Stimulated activated memory B cell treated with anti-CD40 and anti-IgM and Interleukin-4, amounts not matched to agents 10 μg/mL and 1 μg/mL and 100 μg/mL, for 72 hours (primary cell): Measurements from ENCODE around the gene ADGRV1.
"Not testable (repeated sequence)": the region's sequence is repeated elsewhere in the genome, so short reads cannot be mapped to it uniquely, and the experiment has no call there.

ENCODE experiments used
- ATAC-seq: fragments of 150-1000 bp; cut with Tn5 transposase; 2 replicates; pipeline ENCODE4 v1.10.0; 2021
- H3K27ac Mint-ChIP-seq: one replicate; pipeline ENCODE4 v1.8.0; 2022; ENCODE audit warnings: mild to moderate bottlenecking, mixed read lengths
- H3K27me3 Mint-ChIP-seq: one replicate; pipeline ENCODE4 v1.8.0; 2022; ENCODE audit warnings: mixed read lengths
- H3K36me3 Mint-ChIP-seq: one replicate; pipeline ENCODE4 v1.8.0; 2022; ENCODE audit warnings: mixed read lengths
- H3K4me1 Mint-ChIP-seq: one replicate; pipeline ENCODE4 v1.8.0; 2022; ENCODE audit warnings: mixed read lengths
- H3K4me3 Mint-ChIP-seq: one replicate; pipeline ENCODE4 v1.8.0; 2022; ENCODE audit warnings: mild to moderate bottlenecking, moderate library complexity, mixed read lengths
- H3K9me3 Mint-ChIP-seq: one replicate; pipeline ENCODE4 v1.8.0; 2022; ENCODE audit warnings: mixed read lengths

The ADGRV1 gene

GRCh38 chr5:90759119-90759518 is 200.5 kb downstream of the ADGRV1 start:
- no peak overlapping the region for H3K4me3 Mint-ChIP-seq
- H3K4me1 Mint-ChIP-seq, result no peaks in the 10 kb centered on the region
- no peaks in the 10 kb centered on the region for H3K36me3 Mint-ChIP-seq
- H3K27ac Mint-ChIP-seq, result no peak overlapping the region
- peaks cover 12% of the 10 kb centered on the region for H3K27me3 Mint-ChIP-seq
- ATAC-seq, result no peak
- H3K9me3 Mint-ChIP-seq, result no peaks in the 10 kb centered on the region

DNA sequence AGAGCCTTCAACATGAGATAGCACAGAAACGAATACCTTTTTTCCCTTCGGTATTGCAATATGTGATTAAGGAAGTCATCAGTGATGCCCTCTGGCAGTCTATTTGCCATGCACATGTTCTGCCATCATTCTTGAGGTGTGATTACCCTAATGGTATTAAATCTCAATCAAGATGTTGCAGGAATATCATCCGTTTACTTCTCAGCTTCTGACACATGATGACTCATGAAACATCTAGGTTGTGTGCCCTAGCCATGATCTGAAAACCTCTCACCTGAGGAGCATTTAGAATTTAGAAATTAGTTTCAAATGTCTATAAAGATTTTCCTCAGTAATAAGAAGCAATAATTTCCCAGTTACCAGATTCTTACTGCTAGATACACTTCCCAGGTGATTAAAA is 209.1 kb downstream of the ADGRV1 start:
- no peaks in the 10 kb centered on the region for H3K4me1 Mint-ChIP-seq
- peaks cover 3% of the 10 kb centered on the region for H3K9me3 Mint-ChIP-seq
- no peak overlapping the region for H3K4me3 Mint-ChIP-seq
- H3K27ac Mint-ChIP-seq, result no peak overlapping the region
- H3K36me3 Mint-ChIP-seq, result no peaks in the 10 kb centered on the region
- H3K27me3 Mint-ChIP-seq, result peaks cover 33% of the 10 kb centered on the region
- no peak for ATAC-seq

DNA sequence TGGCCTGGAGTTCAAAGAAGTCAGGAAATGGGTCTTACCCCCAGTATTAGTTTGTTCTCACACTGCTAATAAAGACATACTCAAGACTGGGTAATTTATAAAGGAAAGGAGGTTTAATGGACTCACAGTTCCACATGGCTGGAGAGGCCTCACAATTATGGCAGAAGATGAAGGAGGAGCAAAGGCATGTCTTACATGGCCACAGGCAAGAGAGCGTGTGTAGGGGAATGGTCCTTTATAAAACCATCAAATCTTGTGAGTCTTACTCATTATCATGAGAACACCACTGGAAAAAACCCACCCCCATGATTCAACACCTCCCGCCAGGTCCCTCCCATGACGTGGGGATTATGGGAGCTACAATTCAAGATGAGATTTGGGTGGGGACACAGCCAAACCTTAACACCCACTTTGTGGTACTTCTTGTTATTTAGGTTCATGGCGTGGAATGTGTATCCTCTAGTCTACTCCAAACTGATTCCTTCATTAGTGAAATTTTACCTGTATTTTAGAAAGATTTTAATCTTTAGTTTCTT is 211.5 kb downstream of the ADGRV1 start:
- not testable (repeated sequence) for H3K4me1 Mint-ChIP-seq, H3K4me3 Mint-ChIP-seq, ATAC-seq, H3K9me3 Mint-ChIP-seq, H3K36me3 Mint-ChIP-seq, H3K27ac Mint-ChIP-seq
- H3K27me3 Mint-ChIP-seq, result peaks cover 20% of the 10 kb centered on the region

DNA sequence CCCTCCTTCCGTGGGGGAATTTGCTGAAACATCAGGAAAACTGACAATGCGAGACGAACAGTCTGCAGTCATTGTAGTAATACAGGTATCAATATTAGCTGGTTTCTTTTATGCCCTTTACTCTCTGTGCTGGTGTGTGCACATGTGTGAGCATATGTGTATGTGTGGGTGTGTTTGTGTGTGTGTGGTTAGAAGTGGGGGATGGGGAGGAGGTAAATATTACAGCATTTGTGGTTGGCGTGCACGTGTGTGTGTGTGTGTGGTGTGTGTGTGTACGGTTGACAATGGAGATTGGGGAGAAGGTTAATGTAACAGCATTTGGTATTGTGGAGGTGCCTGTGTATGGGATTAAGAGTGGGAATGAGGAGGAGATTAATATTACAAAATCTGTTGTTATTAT is 219.4 kb downstream of the ADGRV1 start:
- H3K27me3 Mint-ChIP-seq, result no peaks in the 10 kb centered on the region
- H3K27ac Mint-ChIP-seq, result no peak overlapping the region
- H3K36me3 Mint-ChIP-seq, result no peaks in the 10 kb centered on the region

DNA sequence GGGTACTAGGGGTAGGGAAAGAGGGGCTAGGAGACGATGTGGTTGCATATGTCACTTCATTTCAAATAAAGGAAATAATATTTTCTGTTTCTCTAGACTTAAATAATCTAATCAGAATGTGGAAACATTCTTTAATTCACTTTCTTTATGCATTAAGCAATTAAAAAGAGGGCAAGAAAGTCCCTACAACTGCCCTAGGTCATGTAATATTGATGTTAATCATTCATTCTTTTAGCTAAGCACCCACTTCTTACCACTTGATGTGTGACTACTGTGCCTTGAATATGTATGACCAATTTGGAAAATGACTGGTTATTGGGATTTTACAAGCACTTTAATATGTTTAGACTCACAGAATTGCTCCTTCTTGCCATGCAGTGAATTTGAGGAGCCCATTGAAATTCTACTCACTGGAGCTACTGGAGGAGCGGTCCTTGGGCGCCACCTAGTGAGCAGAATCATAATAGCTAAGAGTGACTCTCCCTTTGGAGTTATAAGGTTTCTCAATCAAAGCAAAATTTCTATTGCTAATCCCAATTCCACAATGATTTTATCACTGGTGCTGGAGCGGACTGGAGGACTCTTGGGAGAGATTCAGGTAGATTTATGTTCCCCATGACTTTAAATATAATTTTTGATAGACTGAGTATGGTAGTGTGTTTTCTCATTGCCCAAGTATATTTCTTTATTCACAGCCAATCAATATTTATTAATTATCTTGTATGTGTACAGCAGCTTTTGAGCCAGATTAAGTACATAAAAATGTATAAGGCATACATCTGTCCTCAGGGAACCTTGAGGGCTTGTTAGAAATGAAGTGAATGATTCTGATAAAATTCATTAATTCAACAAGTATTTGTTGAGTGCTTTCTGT is 225.1 kb downstream of the ADGRV1 start:
- H3K4me3 Mint-ChIP-seq, result no peak overlapping the region

More for the DNA sequence above, 219.4 kb downstream of the ADGRV1 start:
- H3K4me1 Mint-ChIP-seq, result no peaks in the 10 kb centered on the region
- no peaks in the 10 kb centered on the region for H3K9me3 Mint-ChIP-seq
- no peak for ATAC-seq
- no peak overlapping the region for H3K4me3 Mint-ChIP-seq

DNA sequence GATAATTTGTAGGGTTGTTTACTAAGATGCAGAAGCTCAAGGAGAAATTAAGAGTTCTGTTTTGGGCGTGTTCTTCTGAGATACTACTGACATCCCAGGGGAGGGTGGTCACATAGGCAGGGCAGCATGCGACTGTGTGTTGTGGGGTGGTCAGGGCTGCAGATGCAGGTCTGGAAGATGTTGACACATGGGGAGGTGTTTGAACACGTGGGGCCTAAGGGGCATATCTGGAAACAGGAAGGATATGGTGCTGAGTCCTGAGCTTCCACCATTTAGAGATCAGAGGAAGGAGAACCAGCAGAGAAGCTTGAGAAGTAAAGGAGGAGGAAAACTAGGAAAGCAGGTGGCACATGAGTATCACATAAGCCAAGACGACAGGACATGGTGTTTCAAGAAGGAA is 228.2 kb downstream of the ADGRV1 start:
- ATAC-seq, result no peak
- no peaks in the 10 kb centered on the region for H3K9me3 Mint-ChIP-seq
- no peak overlapping the region for H3K4me3 Mint-ChIP-seq
- no peaks in the 10 kb centered on the region for H3K4me1 Mint-ChIP-seq
- no peak overlapping the region for H3K27ac Mint-ChIP-seq
- no peaks in the 10 kb centered on the region for H3K36me3 Mint-ChIP-seq
- H3K27me3 Mint-ChIP-seq, result peaks cover 13% of the 10 kb centered on the region

More for the DNA sequence above, 225.1 kb downstream of the ADGRV1 start:
- Mint-ChIP-seq H3K27me3 (peaks cover 13% of the 10 kb centered on the region), H3K27ac (no peak overlapping the region), H3K36me3 (no peaks in the 10 kb centered on the region), H3K9me3 (no peaks in the 10 kb centered on the region), H3K4me1 (no peaks in the 10 kb centered on the region)
- peak; percentile 71 for ATAC-seq

DNA sequence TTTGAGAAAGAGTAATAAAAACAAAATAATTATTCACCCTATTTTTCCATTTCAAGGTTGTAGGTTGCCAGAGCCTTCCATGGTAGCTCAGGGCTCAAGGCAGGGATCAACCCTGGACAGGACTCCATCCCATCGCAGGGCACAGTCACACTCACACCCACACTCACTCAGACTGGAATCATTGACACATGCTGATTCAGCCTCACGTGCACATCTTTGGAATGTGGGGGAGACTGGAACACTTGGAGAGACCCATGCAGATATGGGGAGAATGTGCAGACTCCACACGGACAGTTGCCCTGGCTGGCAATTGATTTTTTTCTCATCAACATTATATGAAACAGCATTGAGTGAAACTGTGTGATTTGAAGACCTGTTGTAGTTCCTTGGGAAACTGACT is 234.1 kb downstream of the ADGRV1 start:
- peaks cover 11% of the 10 kb centered on the region for H3K9me3 Mint-ChIP-seq
- no peaks in the 10 kb centered on the region for H3K4me1 Mint-ChIP-seq
- no peaks in the 10 kb centered on the region for H3K27me3 Mint-ChIP-seq
- H3K27ac Mint-ChIP-seq, result no peak overlapping the region
- no peak for ATAC-seq
- H3K36me3 Mint-ChIP-seq, result no peaks in the 10 kb centered on the region
- no peak overlapping the region for H3K4me3 Mint-ChIP-seq

- no peak for ATAC-seq
- Mint-ChIP-seq H3K27ac (no peak overlapping the region), H3K27me3 (no peaks in the 10 kb centered on the region), H3K9me3 (peaks cover 14% of the 10 kb centered on the region), H3K4me1 (no peaks in the 10 kb centered on the region), H3K36me3 (no peaks in the 10 kb centered on the region), H3K4me3 (no peak overlapping the region)
Observed at GRCh38 chr5:90793183-90793582, 234.6 kb downstream of the ADGRV1 start.

DNA sequence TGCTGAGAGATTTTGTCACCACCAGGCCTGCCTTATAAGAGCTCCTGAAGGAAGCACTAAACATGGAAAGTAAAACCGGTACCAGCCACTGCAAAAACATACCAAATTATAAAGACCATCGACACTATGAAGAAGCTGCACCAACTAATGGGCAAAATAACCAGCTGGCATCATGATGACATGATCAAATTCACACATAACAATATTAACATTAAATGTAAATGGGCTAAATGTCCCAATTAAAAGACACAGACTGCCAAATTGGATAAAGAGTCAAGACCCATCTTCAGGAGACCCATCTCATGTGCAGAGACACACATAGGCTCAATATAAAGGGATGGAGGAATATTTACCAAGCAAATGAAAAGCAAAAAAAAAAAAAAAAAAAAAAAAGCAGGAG is 238.3 kb downstream of the ADGRV1 start:
- H3K27me3 Mint-ChIP-seq, ATAC-seq, H3K27ac Mint-ChIP-seq, H3K36me3 Mint-ChIP-seq, H3K4me1 Mint-ChIP-seq, H3K4me3 Mint-ChIP-seq: not testable (repeated sequence)
- peaks cover 26% of the 10 kb centered on the region for H3K9me3 Mint-ChIP-seq

GRCh38 chr5:90800082-90800481 is 241.5 kb downstream of the ADGRV1 start:
- not testable (repeated sequence) for H3K36me3 Mint-ChIP-seq, H3K27me3 Mint-ChIP-seq, H3K4me1 Mint-ChIP-seq, ATAC-seq, H3K27ac Mint-ChIP-seq, H3K4me3 Mint-ChIP-seq
- peaks cover 26% of the 10 kb centered on the region for H3K9me3 Mint-ChIP-seq

- H3K4me3 Mint-ChIP-seq, H3K27me3 Mint-ChIP-seq, H3K27ac Mint-ChIP-seq, H3K4me1 Mint-ChIP-seq, H3K36me3 Mint-ChIP-seq, ATAC-seq: not testable (repeated sequence)
- peaks cover 26% of the 10 kb centered on the region for H3K9me3 Mint-ChIP-seq
Observed at GRCh38 chr5:90800515-90800914, 241.9 kb downstream of the ADGRV1 start.

DNA sequence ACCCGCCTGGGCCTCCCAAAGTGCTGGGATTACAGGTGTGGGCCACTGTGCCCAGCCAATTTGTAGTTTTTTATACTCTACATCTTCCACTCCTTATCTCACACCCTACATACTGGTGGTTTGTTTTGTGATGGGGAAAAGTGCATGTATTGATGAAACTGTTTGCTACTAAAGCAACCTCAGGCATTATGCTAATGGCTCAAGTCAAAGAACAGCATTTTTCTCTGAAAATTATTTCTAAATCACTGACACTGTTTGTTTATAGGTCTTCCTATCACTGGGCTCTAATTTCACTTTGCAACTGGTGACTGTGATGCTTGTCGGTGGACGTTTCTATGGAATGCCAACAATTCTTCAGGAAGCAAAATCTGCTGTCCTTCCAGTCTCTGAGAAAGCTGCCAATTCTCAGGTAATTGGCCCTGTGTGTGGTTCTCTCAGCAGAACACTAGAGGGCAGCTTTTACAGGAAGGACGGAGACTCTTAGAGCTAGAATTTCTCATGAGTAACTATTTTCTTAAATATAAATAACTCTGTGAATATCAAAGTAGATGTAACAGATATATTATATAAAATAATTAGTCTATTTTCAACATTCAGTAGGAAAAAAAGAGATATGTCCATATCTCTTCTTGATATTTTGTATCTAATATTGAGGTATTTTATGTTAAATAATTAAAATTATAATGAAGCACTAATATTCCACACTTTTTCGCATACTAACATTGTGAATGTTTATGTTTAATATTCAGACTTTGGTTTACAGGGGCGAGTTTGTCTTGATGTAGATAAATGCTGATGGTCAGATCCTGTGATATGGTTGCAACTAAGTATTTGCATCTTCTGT is 244.1 kb downstream of the ADGRV1 start:
- H3K27ac Mint-ChIP-seq, result no peak overlapping the region
- ATAC-seq, result peak; percentile 53
- H3K4me1 Mint-ChIP-seq, result no peaks in the 10 kb centered on the region
- H3K4me3 Mint-ChIP-seq, result no peak overlapping the region
- no peaks in the 10 kb centered on the region for H3K27me3 Mint-ChIP-seq
- H3K36me3 Mint-ChIP-seq, result no peaks in the 10 kb centered on the region
- H3K9me3 Mint-ChIP-seq, result peaks cover 15% of the 10 kb centered on the region

GRCh38 chr5:90803381-90803780 is 244.8 kb downstream of the ADGRV1 start:
- no peaks in the 10 kb centered on the region for H3K36me3 Mint-ChIP-seq
- H3K27me3 Mint-ChIP-seq, result no peaks in the 10 kb centered on the region
- H3K27ac Mint-ChIP-seq, result no peak overlapping the region
- H3K9me3 Mint-ChIP-seq, result peaks cover 11% of the 10 kb centered on the region
- no peak for ATAC-seq
- no peaks in the 10 kb centered on the region for H3K4me1 Mint-ChIP-seq
- no peak overlapping the region for H3K4me3 Mint-ChIP-seq

- no peak for ATAC-seq
- Mint-ChIP-seq H3K27ac (no peak overlapping the region), H3K4me1 (no peaks in the 10 kb centered on the region), H3K36me3 (no peaks in the 10 kb centered on the region), H3K27me3 (no peaks in the 10 kb centered on the region), H3K9me3 (peaks cover 11% of the 10 kb centered on the region), H3K4me3 (no peak overlapping the region)
Observed at GRCh38 chr5:90803876-90804275, 245.3 kb downstream of the ADGRV1 start.

- Mint-ChIP-seq H3K27ac (no peak overlapping the region), H3K9me3 (peaks cover 2% of the 10 kb centered on the region), H3K4me3 (no peak overlapping the region), H3K27me3 (no peaks in the 10 kb centered on the region), H3K4me1 (no peaks in the 10 kb centered on the region), H3K36me3 (no peaks in the 10 kb centered on the region)
- ATAC-seq, result no peak
Observed at GRCh38 chr5:90807496-90807895, 248.9 kb downstream of the ADGRV1 start.
